Measurements from ENCODE around the gene LTC4S.
"Not testable (repeated sequence)": the region's sequence is repeated elsewhere in the genome, so short reads cannot be mapped to it uniquely, and the experiment has no call there.

The LTC4S gene

GRCh38 chr5:179823937-179824744 lies 30.4 kb downstream of the LTC4S start:
- DNase-seq (ENCODE audit: low read depth in 3 of 3, low spot score in 1 of 3): no peak

DNA sequence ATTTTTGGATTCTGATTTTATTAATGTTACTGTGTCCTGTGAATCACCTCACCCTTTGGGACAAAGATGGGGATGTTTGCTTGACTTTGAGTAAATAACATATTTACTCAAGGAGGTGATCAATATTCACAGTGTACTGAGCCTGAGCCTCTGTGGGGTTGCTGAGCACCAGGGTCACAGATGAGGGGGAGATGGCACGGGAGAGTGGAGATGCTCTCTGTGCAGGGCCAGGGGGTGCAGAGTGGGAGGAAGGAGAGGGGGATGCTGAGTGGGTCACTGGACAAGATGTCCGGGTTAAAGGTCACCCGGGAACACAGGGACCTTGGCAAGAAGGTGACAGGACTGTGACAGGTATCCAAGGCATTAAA lies 30.9 kb downstream of the LTC4S start:
- DNase-seq (ENCODE audit: low read depth in 3 of 3, low spot score in 1 of 3): no peak

DNA sequence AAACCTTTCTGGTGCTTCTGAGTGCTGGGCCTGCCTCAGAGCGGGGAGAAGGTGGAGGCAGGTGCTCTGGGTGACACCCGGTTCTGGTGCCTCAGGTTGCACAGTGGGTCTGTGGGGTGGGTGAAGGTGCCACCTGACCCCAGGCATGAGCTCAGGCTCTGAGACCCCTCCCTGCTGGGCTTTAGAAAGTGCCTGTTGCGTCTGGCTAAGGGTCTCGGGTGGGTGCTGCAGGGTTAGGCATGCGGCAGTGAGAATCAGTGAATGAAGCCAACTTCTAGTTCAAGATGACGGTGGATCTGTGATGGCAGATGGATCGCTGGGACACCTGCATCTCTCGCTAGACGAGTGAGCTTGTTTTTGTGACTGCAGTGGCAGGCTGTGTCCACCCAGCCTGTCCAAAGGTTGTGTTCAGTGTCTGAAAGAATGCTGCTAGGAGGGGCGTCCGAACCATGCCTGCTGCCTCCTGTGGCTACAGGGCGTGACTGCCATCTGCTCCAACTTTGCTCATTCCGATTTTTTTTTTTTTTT lies 31.9 kb downstream of the LTC4S start:
- DNase-seq (ENCODE audit: low read depth in 3 of 3, low spot score in 1 of 3): no peak

GRCh38 chr5:179827680-179828079 lies 33.9 kb downstream of the LTC4S start:
- no peak for DNase-seq (ENCODE audit: low read depth in 3 of 3, low spot score in 1 of 3)

DNA sequence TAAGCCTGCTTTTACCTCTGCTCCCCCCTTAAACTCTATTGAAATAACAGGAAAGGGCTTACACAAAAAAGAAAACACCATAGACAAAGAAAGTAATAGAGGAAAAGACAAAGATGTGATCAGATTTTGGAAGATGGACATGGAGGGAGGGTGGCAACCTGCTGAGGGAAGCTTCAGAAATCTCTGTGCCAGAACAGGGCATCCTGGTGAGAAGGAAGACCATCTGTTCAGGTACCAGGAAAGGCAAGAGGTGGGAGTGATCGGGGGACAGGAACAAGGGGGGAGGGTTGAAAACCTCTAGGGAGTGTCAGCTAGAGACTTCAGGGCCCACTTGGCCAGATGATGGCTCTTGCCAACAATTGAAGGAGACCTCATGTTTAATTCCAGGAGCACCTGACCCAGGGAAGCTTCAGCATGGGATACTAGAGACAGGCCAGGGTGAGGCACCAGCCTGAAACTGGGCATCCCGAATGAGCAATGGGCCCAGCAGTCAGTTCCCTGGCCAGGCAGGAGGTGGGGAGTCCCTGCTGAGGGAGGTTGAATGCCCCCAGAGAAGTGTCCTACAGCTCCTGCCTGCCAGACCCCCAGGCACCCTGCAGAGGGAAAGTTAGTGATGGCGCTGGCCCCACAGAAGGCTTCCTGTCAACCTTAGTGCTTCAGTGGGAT lies 35.1 kb downstream of the LTC4S start:
- no peak for DNase-seq (ENCODE audit: low read depth in 3 of 3, low spot score in 1 of 3)

- no peak for DNase-seq (ENCODE audit: low read depth in 3 of 3, low spot score in 1 of 3)
Measured at GRCh38 chr5:179829732-179830435, 36.1 kb downstream of the LTC4S start.

DNA sequence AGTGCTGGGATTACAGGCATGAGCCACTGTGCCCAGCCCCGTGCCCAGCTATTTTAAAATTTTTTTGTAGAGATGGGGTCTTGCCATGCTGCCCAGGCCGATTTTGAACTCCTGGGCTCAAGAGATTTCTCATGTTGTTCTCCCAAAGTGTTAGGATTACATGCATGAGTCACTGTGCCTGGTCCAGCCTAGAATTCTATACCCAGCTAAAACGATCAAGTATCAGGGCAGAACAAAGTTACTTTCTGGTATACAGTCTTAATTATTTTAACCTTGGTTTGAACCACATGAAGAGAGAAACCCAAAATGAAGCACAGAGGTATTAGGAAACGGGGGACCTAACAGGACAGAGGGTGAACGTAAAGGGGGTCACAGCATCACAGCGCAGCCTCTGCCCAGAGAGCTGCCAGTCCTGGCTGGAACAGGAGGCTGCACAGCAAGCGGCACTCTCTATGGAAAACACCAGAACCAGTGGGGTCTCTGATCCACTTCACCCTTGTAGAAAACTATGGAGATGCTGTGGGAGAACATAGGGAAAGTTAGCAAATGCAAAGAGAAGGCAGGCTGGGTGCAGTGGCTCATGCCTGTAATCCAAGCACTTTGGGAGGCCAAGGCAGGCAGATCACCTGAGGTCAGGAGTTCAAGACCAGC lies 37.2 kb downstream of the LTC4S start:
- DNase-seq (ENCODE audit: low read depth in 3 of 3, low spot score in 1 of 3): no peak

GRCh38 chr5:179832039-179832745 lies 38.4 kb downstream of the LTC4S start:
- DNase-seq (ENCODE audit: low read depth in 3 of 3, low spot score in 1 of 3): no peak

DNA sequence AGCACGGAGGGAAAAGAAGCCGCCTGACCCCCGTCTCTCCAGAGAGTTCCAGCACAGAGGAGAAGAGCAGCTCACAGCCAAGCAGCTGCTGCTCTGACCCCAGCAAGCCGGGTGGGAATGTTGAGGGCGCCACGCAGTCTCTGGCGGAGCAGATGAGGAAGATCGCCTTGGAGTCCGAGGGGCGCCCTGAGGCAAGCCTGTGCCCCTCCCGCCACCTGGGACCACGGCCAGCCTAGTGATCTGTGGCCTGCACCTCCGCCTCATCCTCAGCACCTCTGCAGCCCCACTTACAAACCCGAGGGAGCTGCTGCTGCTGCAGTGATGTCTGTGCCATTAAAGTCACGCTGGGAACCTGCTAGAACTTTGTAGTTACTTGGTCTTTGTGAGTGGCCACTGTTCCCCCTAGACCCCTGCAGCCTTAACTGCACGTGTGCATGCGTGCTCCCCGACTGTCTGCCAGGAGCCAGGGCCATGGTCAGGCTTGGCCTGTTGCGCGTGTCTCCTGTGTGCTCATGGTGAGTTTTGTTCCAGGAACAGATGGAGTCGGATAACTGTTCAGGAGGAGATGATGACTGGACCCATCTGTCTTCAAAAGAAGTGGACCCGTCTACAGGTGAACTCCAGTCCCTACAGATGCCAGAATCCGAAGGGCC lies 39.4 kb downstream of the LTC4S start:
- DNase-seq (ENCODE audit: low read depth in 3 of 3, low spot score in 1 of 3): no peak

- DNase-seq (ENCODE audit: low read depth in 3 of 3, low spot score in 1 of 3): no peak
Measured at GRCh38 chr5:179833709-179834070, 39.9 kb downstream of the LTC4S start.

- DNase-seq (ENCODE audit: low read depth in 3 of 3, low spot score in 1 of 3): no peak
Measured at GRCh38 chr5:179834120-179834519, 40.3 kb downstream of the LTC4S start.

DNA sequence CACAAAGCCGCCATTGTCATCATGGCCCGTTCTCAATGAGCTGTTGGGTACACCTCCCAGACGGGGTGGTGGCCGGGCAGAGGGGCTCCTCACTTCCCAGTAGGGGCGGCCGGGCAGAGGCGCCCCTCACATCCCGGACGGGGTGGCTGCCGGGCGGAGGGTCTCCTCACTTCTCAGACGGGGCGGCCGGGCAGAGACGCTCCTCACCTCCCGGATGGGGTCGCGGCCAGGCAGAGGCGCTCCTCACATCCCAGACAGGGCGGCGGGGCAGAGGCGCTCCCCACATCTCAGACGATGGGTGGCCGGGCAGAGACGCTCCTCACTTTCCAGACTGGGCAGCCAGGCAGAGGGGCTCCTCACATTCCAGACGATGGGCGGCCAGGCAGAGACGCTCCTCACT lies 41.1 kb downstream of the LTC4S start:
- DNase-seq (ENCODE audit: low read depth in 3 of 3, low spot score in 1 of 3): not testable (repeated sequence)

DNA sequence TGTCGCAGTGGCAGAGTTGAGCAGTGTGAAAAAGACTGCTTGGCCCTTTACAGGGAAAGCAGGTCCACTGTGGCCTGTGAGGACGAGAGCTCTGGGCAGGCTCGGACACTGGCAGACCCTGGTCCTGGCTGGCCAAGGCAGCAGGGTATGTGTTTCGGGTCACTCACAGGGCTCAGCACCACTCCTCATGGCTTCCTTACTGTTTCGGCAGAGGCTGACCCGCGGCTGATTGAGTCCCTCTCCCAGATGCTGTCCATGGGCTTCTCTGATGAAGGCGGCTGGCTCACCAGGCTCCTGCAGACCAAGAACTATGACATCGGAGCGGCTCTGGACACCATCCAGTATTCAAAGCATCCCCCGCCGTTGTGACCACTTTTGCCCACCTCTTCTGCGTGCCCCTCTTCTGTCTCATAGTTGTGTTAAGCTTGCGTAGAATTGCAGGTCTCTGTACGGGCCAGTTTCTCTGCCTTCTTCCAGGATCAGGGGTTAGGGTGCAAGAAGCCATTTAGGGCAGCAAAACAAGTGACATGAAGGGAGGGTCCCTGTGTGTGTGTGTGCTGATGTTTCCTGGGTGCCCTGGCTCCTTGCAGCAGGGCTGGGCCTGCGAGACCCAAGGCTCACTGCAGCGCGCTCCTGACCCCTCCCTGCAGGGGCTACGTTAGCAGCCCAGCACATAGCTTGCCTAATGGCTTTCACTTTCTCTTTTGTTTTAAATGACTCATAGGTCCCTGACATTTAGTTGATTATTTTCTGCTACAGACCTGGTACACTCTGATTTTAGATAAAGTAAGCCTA lies 42.6 kb downstream of the LTC4S start:
- DNase-seq (ENCODE audit: low read depth in 3 of 3, low spot score in 1 of 3): peak in 1 of 3 donors; percentile 28

DNA sequence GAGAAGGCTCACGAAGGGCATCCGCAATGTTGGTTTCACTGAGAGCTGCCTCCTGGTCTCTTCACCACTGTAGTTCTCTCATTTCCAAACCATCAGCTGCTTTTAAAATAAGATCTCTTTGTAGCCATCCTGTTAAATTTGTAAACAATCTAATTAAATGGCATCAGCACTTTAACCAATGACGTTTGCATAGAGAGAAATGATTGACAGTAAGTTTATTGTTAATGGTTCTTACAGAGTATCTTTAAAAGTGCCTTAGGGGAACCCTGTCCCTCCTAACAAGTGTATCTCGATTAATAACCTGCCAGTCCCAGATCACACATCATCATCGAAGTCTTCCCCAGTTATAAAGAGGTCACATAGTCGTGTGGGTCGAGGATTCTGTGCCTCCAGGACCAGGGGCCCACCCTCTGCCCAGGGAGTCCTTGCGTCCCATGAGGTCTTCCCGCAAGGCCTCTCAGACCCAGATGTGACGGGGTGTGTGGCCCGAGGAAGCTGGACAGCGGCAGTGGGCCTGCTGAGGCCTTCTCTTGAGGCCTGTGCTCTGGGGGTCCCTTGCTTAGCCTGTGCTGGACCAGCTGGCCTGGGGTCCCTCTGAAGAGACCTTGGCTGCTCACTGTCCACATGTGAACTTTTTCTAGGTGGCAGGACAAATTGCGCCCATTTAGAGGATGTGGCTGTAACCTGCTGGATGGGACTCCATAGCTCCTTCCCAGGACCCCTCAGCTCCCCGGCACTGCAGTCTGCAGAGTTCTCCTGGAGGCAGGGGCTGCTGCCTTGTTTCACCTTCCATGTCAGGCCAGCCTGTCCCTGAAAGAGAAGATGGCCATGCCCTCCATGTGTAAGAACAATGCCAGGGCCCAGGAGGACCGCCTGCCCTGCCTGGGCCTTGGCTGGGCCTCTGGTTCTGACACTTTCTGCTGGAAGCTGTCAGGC lies 43.6 kb downstream of the LTC4S start:
- DNase-seq (ENCODE audit: low read depth in 3 of 3, low spot score in 1 of 3): no peak

GRCh38 chr5:179839328-179840256 lies 45.8 kb downstream of the LTC4S start:
- DNase-seq (ENCODE audit: low read depth in 3 of 3, low spot score in 1 of 3): no peak

DNA sequence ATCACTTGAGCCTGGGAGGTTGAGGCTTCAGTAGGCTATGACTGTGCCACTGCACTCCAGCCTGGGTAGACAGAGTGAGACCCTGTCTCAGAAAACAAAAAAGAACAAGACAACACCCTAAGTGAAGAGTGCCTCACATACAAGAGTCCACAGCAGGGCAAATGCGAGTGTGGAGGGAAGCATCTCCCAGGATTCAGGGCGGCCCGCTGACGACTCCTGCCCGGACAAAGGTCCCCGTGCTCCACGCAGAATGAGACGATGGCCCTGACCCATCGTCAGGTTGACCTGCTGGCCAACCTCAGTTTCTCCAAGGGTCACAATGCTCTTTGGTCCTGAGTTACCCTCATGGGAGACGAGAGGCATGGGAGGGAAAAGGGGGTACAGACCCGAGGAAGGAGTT lies 46.5 kb downstream of the LTC4S start:
- no peak for DNase-seq (ENCODE audit: low read depth in 3 of 3, low spot score in 1 of 3)

DNA sequence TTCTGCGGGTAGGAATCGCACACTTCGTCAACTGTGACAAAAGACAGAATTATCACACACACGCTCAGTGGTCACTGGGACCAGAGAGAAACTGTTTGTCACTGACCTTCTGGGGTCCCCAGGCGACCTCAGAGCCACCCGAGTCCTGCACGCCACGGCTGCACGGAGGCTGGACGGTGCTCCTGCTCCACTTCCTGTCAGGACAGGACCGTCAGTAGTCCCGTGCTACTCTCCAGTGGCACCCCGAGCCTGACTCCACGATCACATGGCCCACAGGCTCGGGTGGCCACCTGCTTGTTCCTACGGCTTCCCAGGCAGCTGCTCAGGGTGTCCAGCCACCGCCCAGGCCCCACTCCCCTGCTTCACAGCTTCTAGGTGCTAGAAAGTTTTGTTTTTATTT lies 47.0 kb downstream of the LTC4S start:
- no peak for DNase-seq (ENCODE audit: low read depth in 3 of 3, low spot score in 1 of 3)

Data from stimulated activated CD4-positive, alpha-beta T cell treated with anti-CD3 and anti-CD28 coated beads, TNF-alpha, amount 100 ng/mL, for 1 hour (primary cell).